Measurements from ENCODE around the gene CNNM2.

The CNNM2 gene

GRCh38 chr10:102917962-102918816 lies at the start of gene CNNM2:
CNNM2 (plus strand) TSS chr10:102918294; CDS start chr10:102918481, 187 bp downstream.
- no peak for TF ChIP-seq CTCF (IDR thresholded peaks at IDR 0.05; ENCODE audit: low read depth, low read length, missing control alignments)
- H3K4me3 ChIP-seq (ENCODE audit: low read depth, low read length), result peak within 1 kb of the TSS; percentile 99
- peak; percentile 99 for DNase-seq (ENCODE audit: low read depth)

- TF ChIP-seq CTCF (IDR thresholded peaks at IDR 0.05; ENCODE audit: low read depth, low read length, missing control alignments), result no peak
- no peak overlapping the region; the same call in 1 of the 2 replicates for H3K4me3 ChIP-seq (ENCODE audit: low read depth, low read length)
- DNase-seq (ENCODE audit: low read depth), result no peak
Measured at GRCh38 chr10:102868911-102869257, 49.2 kb upstream of the CNNM2 start.

GRCh38 chr10:102869258-102870198 lies 48.6 kb upstream of the CNNM2 start, which contains the start of gene AS3MT:
AS3MT (plus strand) TSS chr10:102869470; CDS start chr10:102869593, 123 bp downstream.
- TF ChIP-seq CTCF (IDR thresholded peaks at IDR 0.05; ENCODE audit: low read depth, low read length, missing control alignments), result no peak
- DNase-seq (ENCODE audit: low read depth), result no peak
- peak within 1 kb of the TSS; percentile 42 for H3K4me3 ChIP-seq (ENCODE audit: low read depth, low read length)

- no peak for DNase-seq (ENCODE audit: low read depth)
- TF ChIP-seq CTCF (IDR thresholded peaks at IDR 0.05; ENCODE audit: low read depth, low read length, missing control alignments), result no peak
- H3K4me3 ChIP-seq (ENCODE audit: low read depth, low read length), result no peak overlapping the region; the same call in 1 of the 2 replicates
Measured at GRCh38 chr10:102870221-102870620, 47.9 kb upstream of the CNNM2 start.

GRCh38 chr10:102872163-102872562 lies 45.9 kb upstream of the CNNM2 start:
- no peak for TF ChIP-seq CTCF (IDR thresholded peaks at IDR 0.05; ENCODE audit: low read depth, low read length, missing control alignments)
- no peak overlapping the region for H3K4me3 ChIP-seq (ENCODE audit: low read depth, low read length)
- DNase-seq (ENCODE audit: low read depth), result no peak

- TF ChIP-seq CTCF (IDR thresholded peaks at IDR 0.05; ENCODE audit: low read depth, low read length, missing control alignments), result no peak
- DNase-seq (ENCODE audit: low read depth), result no peak
- no peak overlapping the region for H3K4me3 ChIP-seq (ENCODE audit: low read depth, low read length)
Measured at GRCh38 chr10:102876747-102877153, 41.3 kb upstream of the CNNM2 start.

Data from GM12864 (cell line).